Breast epithelium (tissue), 4 donors: ENCODE results near the gene RC3H2. TPM values are rescaled to one million over a fixed set of nuclear protein-coding genes. Genes with fewer than 3 reads are reported as not detected.

Experiments
- DNase-seq, 2 donors: peaks; one replicate each; pipeline ENCODE4 v3.0.0-alpha.2; 2019; ENCODE audit warnings: low spot score in 2 of 2
- H3K27ac ChIP-seq, 2 donors: fragments of 200-600 bp; sonication (generic) in 1 of 2; one replicate each; pipeline ENCODE4 v1.5.1; 2016 to 2019; ENCODE audit warnings: mild to moderate bottlenecking in 1 of 2
- H3K27me3 ChIP-seq, 2 donors: fragments of 200-600 bp; sonication (generic) in 1 of 2; one replicate each; pipeline versions ENCODE4 v1.5.1 to v1.6.0; 2017 to 2019; ENCODE audit warnings: control low read depth in 1 of 2, mild to moderate bottlenecking in 1 of 2
- H3K36me3 ChIP-seq: fragments of 200-600 bp; one replicate; pipeline ENCODE4 v1.5.1; 2019
- H3K4me1 ChIP-seq, 2 donors: fragments of 200-600 bp; sonication (generic); one replicate each; pipeline ENCODE4 v1.5.1; 2016 to 2019; ENCODE audit warnings: control low read depth in 1 of 2
- H3K4me3 ChIP-seq, 3 donors: fragments of 200-600 bp; sonication (generic); 1 replicate in 2 of 3; 2 replicates in 1 of 3; pipeline ENCODE4 v1.5.1; 2016 to 2019; ENCODE audit warnings: mild to moderate bottlenecking in 3 of 3, moderate library complexity in 2 of 3
- H3K9me3 ChIP-seq, 2 donors: fragments of 200-600 bp; sonication (generic) in 1 of 2; one replicate each; pipeline ENCODE4 v1.5.1; 2016 to 2019; ENCODE audit warnings: control low read depth in 1 of 2
- POLR2A ChIP-seq: fragments of 450-650 bp; IDR thresholded peaks from one replicate; pipeline ENCODE4 v1.6.1; 2016; ENCODE audit warnings: antibody characterized with exemption, mild to moderate bottlenecking, moderate library complexity
- POLR2AphosphoS5 ChIP-seq, 3 donors: sonication (generic); formaldehyde crosslinking; IDR thresholded peaks; one replicate each; pipeline ENCODE4 v1.6.1; 2017; ENCODE audit warnings: antibody characterized with exemption in 3 of 3
- intact Hi-C: fragments of 100-400 bp; cut with DNase I; formaldehyde crosslinking; loops from one replicate; pipeline ENCODE4 v1.15.1; 2023; ENCODE audit warnings: low total_unique reads
- total RNA-seq, 3 donors: library from RNA; depleted of rRNA; stranded (reverse); fragments of >200 nt; gene quantifications; one replicate each; pipeline ENCODE4 v1.1.0, GENCODE V29; 2016
- TF ChIP-seq, protein P1 (sequence below), 3 donors: fragments of 450-650 bp; IDR thresholded peaks; one replicate each; pipeline ENCODE4 v1.5.1; 2016 to 2017; ENCODE audit warnings: antibody characterized with exemption in 3 of 3, mild to moderate bottlenecking in 3 of 3, moderate library complexity in 3 of 3

Gene RC3H2
- total RNA-seq, 3 donors from 2014 or later, result 38.6 to 44.6 (median 41.6) TPM

GRCh38 chr9:122797316-122798063, 107.7 kb downstream of the RC3H2 start:
- no peaks in the 10 kb centered on the region for H3K4me1 ChIP-seq
- H3K9me3 ChIP-seq, result no peaks in the 10 kb centered on the region
- no peaks in the 10 kb centered on the region for H3K27me3 ChIP-seq
- H3K4me3 ChIP-seq, result no peak overlapping the region
- intact Hi-C loops, result no loop called here
- H3K36me3 ChIP-seq, result no peaks in the 10 kb centered on the region
- TF ChIP-seq POLR2AphosphoS5 (IDR thresholded peaks at IDR 0.05), result no peak
- TF ChIP-seq, protein P1, sequence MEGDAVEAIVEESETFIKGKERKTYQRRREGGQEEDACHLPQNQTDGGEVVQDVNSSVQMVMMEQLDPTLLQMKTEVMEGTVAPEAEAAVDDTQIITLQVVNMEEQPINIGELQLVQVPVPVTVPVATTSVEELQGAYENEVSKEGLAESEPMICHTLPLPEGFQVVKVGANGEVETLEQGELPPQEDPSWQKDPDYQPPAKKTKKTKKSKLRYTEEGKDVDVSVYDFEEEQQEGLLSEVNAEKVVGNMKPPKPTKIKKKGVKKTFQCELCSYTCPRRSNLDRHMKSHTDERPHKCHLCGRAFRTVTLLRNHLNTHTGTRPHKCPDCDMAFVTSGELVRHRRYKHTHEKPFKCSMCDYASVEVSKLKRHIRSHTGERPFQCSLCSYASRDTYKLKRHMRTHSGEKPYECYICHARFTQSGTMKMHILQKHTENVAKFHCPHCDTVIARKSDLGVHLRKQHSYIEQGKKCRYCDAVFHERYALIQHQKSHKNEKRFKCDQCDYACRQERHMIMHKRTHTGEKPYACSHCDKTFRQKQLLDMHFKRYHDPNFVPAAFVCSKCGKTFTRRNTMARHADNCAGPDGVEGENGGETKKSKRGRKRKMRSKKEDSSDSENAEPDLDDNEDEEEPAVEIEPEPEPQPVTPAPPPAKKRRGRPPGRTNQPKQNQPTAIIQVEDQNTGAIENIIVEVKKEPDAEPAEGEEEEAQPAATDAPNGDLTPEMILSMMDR (IDR thresholded peaks at IDR 0.05), result no peak
- TF ChIP-seq POLR2A, result no peak
- DNase-seq, result no peak
- H3K27ac ChIP-seq, result no peak overlapping the region

Other genes starting within 250 kb of the RC3H2 start
- gene OR1B1, start 247.7 kb downstream of the RC3H2 start, total RNA-seq, result not detected
- not detected for gene OR1L1, start 243.6 kb downstream of the RC3H2 start, total RNA-seq
- not detected for gene OR1L3, start 230.2 kb downstream of the RC3H2 start, total RNA-seq
- not detected for gene OR1L4, start 181.4 kb downstream of the RC3H2 start, total RNA-seq
- gene OR1L6, start 163.1 kb downstream of the RC3H2 start, total RNA-seq, result not detected
- not detected for gene OR5C1, start 116.4 kb downstream of the RC3H2 start, total RNA-seq
- not detected for gene OR1K1, start 105.2 kb downstream of the RC3H2 start, total RNA-seq
- gene PDCL, start 76.8 kb downstream of the RC3H2 start, total RNA-seq, result 10 to 100 TPM; 14.2 to 24.9 (median 23.7) TPM
- gene ZBTB6, start 8.0 kb upstream of the RC3H2 start, total RNA-seq, result 10 to 100 TPM in 2 of 3 donors, 1 to 10 TPM in 1; 8.2 to 17.4 (median 11.1) TPM
- gene ZBTB26, start 26.2 kb upstream of the RC3H2 start, total RNA-seq, result 10 to 100 TPM in 1 of 3 donors, 1 to 10 TPM in 2; 6.7 to 12.0 (median 7.2) TPM
- gene RABGAP1, start 35.7 kb upstream of the RC3H2 start, total RNA-seq, result 10 to 100 TPM; 49.1 to 93.4 (median 77.7) TPM
- 1 to 10 TPM in 2 of 3 donors, not detected in 1; 3.3 to 6.7 TPM for gene GPR21, start 128.3 kb upstream of the RC3H2 start, total RNA-seq